Esophagus squamous epithelium (tissue), 4 donors: ENCODE data around the gene RNF13.

Source experiments
- POLR2A ChIP-seq, 4 donors: fragments of 450-650 bp; IDR thresholded peaks; one replicate each; pipeline ENCODE4 v1.6.1; 2017; ENCODE audit warnings: antibody characterized with exemption in 4 of 4, mild to moderate bottlenecking in 4 of 4, moderate library complexity in 3 of 4
- TF ChIP-seq, protein P1 (sequence below), 6 experiments: fragments of 450-650 bp in 4 of 6; fragments of 200-600 bp in 2 of 6; sonication (generic) in 2 of 6; IDR thresholded peaks; one replicate each; pipeline ENCODE4 v1.5.1; 2016 to 2019; ENCODE audit warnings: antibody characterized with exemption in 6 of 6, mild to moderate bottlenecking in 4 of 6, moderate library complexity in 4 of 6

- TF ChIP-seq, protein P1, sequence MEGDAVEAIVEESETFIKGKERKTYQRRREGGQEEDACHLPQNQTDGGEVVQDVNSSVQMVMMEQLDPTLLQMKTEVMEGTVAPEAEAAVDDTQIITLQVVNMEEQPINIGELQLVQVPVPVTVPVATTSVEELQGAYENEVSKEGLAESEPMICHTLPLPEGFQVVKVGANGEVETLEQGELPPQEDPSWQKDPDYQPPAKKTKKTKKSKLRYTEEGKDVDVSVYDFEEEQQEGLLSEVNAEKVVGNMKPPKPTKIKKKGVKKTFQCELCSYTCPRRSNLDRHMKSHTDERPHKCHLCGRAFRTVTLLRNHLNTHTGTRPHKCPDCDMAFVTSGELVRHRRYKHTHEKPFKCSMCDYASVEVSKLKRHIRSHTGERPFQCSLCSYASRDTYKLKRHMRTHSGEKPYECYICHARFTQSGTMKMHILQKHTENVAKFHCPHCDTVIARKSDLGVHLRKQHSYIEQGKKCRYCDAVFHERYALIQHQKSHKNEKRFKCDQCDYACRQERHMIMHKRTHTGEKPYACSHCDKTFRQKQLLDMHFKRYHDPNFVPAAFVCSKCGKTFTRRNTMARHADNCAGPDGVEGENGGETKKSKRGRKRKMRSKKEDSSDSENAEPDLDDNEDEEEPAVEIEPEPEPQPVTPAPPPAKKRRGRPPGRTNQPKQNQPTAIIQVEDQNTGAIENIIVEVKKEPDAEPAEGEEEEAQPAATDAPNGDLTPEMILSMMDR (IDR thresholded peaks at IDR 0.05), result no peak
- TF ChIP-seq POLR2A (IDR thresholded peaks at IDR 0.05), result no peak
Observed at GRCh38 chr3:149806171-149806778, 6.7 kb upstream of the RNF13 start.
